Putamen (tissue), 1 donor: ENCODE data around the gene FTO.

Experiments used
- DNase-seq: peaks from one replicate; pipeline ENCODE4 v3.0.0-alpha.2; 2016; ENCODE audit warnings: low spot score

Gene FTO

GRCh38 chr16:53784291-53784690 lies 80.3 kb downstream of the FTO start:
- no peak for DNase-seq

DNA sequence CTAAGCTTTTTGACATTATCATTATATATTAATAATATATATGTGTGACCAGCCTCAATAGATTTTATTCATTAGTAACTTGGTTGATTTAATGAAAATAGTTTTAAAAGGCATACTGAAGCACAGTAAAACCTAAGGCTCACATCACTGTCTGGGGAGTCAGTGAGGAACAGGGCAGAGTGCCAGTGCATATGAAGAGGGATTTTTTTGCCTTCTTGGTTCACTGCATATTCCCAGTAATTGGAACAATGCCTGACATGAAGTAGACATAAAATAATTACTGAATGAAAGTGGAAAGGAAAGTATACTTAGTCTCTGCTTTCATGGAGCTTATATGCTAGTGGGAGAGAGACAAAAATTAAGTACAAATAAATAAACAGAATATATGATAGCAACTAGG lies 81.1 kb downstream of the FTO start:
- no peak for DNase-seq

GRCh38 chr16:53785916-53786315 lies 82.0 kb downstream of the FTO start:
- DNase-seq: no peak

- DNase-seq: no peak
Measured at GRCh38 chr16:53787423-53787822, 83.5 kb downstream of the FTO start.

GRCh38 chr16:53789137-53789536 lies 85.2 kb downstream of the FTO start:
- no peak for DNase-seq

- DNase-seq: no peak
Measured at GRCh38 chr16:53792161-53792951, 88.4 kb downstream of the FTO start.

DNA sequence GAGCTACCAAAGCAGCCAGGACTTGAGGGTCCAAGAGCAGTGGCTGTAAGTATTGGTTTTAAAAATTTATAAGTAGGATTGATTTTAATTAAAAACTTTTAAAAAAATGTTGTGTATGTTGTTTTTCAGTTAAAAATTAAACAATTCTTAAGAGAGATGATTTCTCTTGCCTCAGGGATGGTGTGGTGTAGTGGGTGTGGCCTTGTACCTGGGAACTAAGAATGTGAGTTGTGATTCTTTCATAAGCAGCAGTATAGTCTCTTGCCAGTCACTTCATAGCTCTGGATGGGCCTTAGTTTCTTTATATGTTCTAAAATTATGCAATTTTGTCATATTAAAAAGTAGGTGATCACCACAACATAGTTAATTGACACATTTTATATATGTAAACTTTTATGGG lies 99.5 kb downstream of the FTO start:
- DNase-seq: no peak

- DNase-seq: no peak
Measured at GRCh38 chr16:53803998-53804397, 100.0 kb downstream of the FTO start.

GRCh38 chr16:53804467-53804866 lies 100.5 kb downstream of the FTO start:
- DNase-seq: no peak

GRCh38 chr16:53805113-53805512 lies 101.2 kb downstream of the FTO start:
- peak; percentile 42 for DNase-seq

DNA sequence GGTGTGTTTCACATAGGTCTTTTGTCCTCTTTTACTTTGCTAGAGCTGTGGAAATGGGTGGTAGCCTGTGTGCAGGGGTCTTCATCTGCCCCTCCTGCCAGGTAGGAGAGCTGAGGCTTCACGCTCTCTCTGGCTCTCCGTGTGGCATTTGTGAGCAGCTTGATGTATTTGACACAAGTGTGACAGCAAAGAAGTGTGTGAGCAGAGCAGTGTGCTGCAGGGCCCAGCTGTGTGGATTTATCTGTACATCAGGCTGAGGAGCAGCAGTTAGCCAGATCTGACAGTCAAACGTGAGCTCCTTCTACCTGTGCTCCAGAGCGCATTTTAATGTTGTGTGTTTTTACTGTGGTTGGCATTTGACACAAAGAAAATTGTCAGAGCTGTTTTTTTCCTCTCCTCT lies 101.8 kb downstream of the FTO start:
- DNase-seq: no peak

GRCh38 chr16:53809088-53809932 lies 105.4 kb downstream of the FTO start:
- no peak for DNase-seq

GRCh38 chr16:53812914-53813313 lies 109.0 kb downstream of the FTO start:
- no peak for DNase-seq

GRCh38 chr16:53814801-53815200 lies 110.8 kb downstream of the FTO start:
- no peak for DNase-seq

- DNase-seq: no peak
Measured at GRCh38 chr16:53816211-53816836, 112.4 kb downstream of the FTO start.

DNA sequence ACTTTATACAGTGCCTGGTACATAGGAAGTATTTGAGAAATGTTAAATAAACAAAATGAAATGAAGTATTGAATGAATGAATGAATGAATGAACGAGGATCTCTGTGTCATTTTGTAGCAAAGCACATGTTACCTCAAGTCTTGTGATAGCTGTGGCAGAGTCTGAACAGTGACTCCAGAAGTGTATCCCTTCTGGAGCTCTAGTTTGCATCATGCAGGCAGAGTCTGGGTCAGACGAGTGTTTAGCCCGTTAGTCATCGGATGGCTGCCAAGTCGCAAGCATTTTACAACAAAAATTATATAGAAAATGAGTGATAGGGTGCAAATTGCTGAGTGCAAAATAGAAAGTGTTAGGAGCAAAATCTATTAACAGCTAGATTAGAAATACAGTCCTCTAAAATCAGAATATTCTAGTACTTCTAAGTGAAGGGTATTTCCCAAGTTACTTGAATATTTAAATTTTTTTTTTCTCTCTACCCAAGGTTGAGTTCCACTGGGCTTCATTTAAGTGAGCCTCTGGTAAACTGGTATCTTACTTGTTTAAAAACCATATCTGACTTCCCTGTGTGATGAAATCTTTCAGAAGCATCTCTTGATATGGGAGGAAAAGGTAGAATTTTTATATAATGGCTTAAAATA lies 113.3 kb downstream of the FTO start:
- DNase-seq: no peak

GRCh38 chr16:53817812-53818550 lies 114.0 kb downstream of the FTO start:
- DNase-seq: no peak

DNA sequence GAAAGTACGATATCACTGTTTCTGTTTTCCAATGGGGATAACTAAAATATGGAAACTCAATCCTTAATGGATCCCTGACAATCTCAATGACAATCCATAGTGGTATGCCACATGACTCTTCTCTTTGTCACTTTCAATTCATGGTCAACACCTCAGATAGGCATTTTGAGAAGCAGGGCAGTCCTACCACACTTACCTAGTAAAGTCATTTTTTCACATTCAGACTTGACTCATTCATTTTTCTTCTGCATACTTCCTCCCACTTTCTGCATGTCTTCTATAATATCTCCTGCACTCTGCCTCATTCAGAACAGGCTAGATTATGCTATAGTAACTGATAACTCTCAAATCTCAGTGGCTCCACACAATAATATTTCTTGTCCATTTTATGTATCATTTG lies 117.5 kb downstream of the FTO start:
- no peak for DNase-seq

- no peak for DNase-seq
Measured at GRCh38 chr16:53821957-53822625, 118.1 kb downstream of the FTO start.

DNA sequence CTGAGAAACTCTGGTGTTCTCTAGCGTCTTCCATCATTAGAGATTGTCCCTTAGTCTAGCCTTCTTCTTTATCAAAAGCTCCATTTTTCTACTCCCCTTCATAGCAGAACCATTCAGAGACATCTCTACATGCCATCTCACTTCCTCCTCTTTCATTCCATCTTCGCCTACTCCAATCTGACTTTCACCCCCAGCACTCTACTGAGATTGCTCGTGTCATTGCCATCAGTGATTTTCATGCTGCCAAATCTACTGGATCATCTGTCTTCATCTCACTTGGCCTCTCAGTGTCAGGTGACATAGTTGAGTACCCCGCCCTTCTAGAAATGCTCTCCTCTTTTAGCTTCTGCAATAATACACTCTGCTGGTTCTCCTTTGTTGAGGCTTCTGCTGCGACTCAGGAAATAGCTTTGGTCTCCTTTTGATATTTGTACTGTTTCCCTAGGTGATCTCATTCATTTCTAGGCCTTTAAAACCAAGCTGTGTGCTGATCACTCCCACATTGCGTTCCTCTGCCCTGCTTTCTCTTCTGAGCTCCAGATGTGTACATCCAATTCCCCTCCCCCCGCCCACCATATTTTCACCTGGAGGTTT lies 119.1 kb downstream of the FTO start:
- DNase-seq: no peak

GRCh38 chr16:53826658-53827057 lies 122.7 kb downstream of the FTO start:
- DNase-seq: no peak
